Fibroblast of skin of left biceps (primary cell): ENCODE measurements around the gene UBL3.

ENCODE experiments used
- DNase-seq, 2 experiments: peaks; one replicate each; pipeline ENCODE4 v3.0.0-alpha.2; 2013; ENCODE audit warnings: low read depth in 2 of 2

The UBL3 gene

GRCh38 chr13:29758531-29759114, 91.8 kb downstream of the UBL3 start:
- DNase-seq: no peak

DNA sequence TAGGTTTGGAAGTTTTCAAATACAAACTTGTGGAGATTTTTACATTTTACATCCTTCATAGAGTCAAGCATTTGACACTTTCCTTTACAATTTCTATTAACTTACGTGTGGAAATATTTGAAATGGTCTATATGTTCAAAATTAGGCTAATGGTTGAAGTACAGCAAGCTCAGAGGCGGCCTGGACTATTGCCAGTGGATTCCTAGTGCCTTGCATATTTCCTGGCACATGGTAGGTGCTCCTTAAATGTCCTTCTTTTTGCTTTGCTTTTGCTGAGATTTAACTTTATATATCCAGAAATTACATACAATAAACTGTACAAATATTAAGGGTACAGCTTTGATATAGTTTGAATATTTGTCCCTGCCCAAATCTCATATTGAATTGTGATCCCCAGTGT, 93.9 kb downstream of the UBL3 start:
- peak; percentile 22 to 28 for DNase-seq

GRCh38 chr13:29754473-29754806, 96.0 kb downstream of the UBL3 start:
- DNase-seq: no peak

GRCh38 chr13:29753618-29754472, 96.6 kb downstream of the UBL3 start:
- no peak for DNase-seq

GRCh38 chr13:29752175-29752574, 98.2 kb downstream of the UBL3 start:
- DNase-seq: no peak

- DNase-seq: no peak
These were observed 100.3 kb downstream of the UBL3 start for GRCh38 chr13:29750183-29750530.

DNA sequence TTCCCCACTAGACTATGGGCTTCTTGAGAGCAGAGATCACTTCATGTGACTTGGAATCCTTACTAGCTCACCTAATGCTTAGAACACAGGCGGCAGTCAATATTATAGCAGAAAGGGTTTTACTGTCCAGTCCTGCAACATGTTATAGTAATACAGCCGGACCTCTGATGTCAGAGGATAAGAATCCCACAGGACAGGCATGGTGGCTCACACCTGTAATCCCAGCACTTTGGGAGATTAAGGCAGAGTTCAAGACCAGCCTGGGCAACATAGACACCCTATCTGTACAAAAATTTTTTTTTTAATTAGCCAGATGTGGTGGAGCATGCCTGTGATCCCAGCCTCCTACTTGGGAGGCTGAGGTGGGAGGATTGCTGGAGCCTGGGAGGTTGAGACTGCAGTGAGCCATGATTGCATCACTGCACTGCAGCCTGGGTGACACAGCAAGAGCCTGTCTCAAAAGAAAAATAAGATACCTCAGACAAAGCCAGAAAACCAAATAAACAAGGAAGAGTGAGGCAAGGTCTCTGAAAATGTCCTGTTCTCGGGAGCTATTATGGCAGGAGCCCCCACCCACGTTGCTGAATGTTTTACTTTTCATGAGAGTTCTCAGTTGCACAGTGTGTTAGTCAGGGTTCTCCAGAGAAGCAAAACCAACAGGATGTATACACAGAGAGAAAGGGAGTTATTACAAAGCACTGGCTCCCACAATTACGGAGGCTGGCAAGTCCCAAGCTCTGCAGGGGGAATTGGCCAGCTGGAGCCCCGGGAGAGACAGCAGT, 100.8 kb downstream of the UBL3 start:
- no peak for DNase-seq

DNA sequence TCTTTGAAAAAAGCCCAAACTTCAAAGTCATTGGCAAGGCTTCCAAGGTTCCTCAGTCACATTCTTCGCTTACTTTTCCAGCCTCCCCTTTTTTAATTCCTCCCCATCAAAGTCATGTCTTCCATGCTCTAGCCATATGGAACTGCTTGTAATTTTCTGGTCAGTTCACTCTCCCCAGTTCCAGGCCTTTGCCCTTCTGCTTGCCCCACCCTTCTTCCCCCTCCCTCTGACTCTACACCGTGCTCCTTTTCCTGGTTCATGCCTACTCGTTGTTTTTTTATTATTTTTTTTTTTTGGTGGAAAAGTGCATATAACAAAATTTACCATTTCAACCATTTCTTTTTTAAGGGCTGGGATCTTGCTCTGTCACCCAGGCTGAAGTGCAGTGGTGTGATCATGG, 102.3 kb downstream of the UBL3 start:
- DNase-seq: no peak

DNA sequence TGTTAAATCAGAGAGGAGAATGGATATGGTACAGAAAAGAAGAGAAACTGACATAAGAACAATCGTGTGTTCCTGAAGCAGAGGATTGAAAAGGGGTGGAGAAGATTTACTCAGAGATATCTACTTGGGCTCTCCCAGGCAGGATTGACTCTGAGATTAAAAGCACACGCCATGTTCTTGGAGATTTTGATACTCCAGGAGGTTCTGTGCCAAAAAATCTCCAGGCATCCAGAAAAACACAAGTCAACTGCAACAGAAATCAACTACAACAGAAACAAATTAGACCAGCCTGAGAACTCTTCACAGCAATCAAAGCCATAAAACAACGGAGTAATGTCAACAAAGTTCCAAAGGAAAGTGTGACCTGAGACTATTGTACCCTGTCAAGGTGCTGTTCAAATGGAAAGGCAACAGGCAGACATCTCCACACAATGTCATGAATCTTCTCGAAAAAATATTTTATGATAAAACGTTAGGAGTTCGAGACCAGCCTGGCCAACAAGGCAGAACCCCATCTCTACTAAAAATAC, 104.2 kb downstream of the UBL3 start:
- no peak for DNase-seq

GRCh38 chr13:29745704-29746103, 104.7 kb downstream of the UBL3 start:
- DNase-seq: no peak

- peak; percentile 12 to 19 for DNase-seq
These were observed 107.1 kb downstream of the UBL3 start for GRCh38 chr13:29743201-29743786.

DNA sequence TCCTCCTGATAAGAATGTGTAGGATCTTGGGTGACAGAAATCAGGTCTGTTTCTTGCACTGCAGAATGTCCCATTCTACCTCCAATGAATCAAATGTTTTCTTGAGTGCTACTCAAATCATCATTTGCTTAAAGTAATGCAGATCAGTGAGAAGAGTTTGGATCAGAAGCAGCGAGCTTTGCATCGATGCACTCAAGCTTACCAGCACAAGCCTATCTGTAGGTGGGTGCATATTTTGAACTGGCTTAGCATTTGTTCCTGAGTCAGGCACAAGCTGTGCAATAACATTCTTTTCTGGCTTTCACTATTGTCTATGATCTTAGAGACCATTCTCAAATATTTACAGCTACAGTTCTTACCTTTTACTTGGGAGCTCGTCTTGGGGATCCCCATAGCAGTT, 109.5 kb downstream of the UBL3 start:
- no peak for DNase-seq

GRCh38 chr13:29737061-29737460, 113.4 kb downstream of the UBL3 start:
- no peak for DNase-seq

DNA sequence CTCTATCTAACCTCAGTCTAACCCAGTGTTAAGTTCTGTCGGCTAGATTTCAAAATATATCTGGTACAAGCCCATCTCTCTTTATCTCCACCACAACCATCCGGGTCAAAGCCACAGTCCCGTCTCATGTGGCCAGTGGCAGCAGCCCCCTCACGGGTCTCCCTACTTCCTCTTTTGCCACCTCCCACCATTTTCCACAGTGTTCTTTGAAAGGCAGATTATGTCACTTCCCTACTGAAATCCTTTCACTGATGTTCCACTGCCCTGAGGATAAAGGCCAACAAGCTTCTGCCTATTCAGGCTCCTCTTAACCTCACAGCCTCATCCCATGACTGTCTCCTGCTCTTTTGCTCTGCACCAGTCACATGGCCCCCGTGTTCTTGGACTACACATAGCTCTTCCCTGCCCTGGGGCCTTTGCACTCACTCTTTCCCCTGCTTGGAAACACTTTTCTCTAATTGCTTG, 117.2 kb downstream of the UBL3 start:
- DNase-seq: no peak

DNA sequence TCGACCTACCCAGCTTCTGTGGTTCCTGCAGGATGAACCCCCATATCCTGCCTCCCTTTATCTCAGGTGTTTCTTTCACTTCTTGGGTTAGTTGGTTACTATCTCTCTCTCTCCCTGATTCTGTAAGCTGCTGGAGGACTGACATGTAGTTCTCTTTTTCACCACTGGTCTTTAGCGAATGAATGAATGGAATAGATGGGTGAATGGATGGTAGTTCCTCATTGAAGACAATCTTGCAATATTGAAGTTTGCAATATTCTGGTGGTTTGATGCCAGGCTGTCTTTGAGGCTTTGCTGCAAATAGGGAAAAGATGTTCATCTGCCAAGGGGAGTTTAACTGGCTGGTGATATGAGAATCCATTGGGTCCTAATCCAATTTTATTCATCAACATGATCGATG, 120.2 kb downstream of the UBL3 start:
- DNase-seq: no peak

DNA sequence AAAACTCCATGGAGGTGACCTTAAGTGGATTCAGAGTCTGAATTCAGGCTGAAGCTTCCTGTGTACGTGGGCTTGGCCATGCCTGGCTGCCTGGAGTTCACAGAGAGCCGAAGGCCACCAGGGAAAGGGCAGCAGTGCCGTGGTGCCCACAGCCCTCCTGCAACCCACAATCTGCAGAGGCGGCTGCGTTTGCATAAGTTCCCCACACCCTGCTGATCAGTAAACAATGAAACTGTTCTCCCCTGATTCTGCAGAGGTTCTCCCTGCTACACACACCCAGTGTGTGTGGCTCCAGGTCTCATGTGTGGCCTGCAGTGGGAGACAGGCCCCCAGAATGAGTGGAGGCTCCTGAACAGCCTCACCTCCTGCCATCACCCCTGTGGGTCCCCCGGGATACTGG, 128.0 kb downstream of the UBL3 start:
- DNase-seq: no peak

DNA sequence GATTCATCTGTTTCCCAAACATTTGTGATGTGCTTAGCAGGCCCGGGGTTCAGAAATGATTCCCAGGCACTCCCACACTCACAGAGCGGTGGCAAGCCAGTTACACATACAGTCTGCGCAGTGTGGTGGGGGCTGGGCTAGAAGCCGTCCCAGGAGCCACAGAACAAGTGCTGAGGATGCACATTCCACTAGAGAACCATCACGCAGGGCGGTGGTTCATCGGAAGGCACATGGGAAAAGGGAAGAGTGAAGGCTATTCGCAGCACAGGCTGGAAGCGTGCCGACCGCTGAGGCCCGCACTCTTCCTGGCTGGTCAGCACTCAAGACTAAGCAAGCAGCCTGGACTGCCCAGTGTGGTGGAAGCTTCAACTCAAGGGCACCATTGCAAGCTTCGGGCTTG, 128.7 kb downstream of the UBL3 start:
- no peak for DNase-seq

GRCh38 chr13:29718694-29719093, 131.7 kb downstream of the UBL3 start:
- DNase-seq: no peak

GRCh38 chr13:29716493-29716892, 133.9 kb downstream of the UBL3 start:
- DNase-seq: no peak
